BE2C (cell line): Measurements from ENCODE around the gene KCNG2.
"Not testable (repeated sequence)": the region's sequence is repeated elsewhere in the genome, so short reads cannot be mapped to it uniquely, and the experiment has no call there.

Source experiments
- DNase-seq: peaks from one replicate; pipeline ENCODE4 v3.0.0-alpha.2; 2020
- H3K27me3 ChIP-seq: fragments of 250-450 bp; sonication (Bioruptor Pico); 2 replicates; pipeline ENCODE4 v1.5.1; 2020; ENCODE audit warnings: mild to moderate bottlenecking
- H3K36me3 ChIP-seq: fragments of 250-450 bp; sonication (Bioruptor Pico); 2 replicates; pipeline ENCODE4 v1.5.1; 2020; ENCODE audit warnings: mild to moderate bottlenecking
- H3K4me1 ChIP-seq: fragments of 250-450 bp; sonication (Bioruptor Pico); 2 replicates; pipeline ENCODE4 v1.5.1; 2020
- H3K4me3 ChIP-seq: 2 replicates; pipeline ENCODE4 v1.5.1; 2011; ENCODE audit warnings: low read depth, low read length
- H3K9me3 ChIP-seq: fragments of 250-450 bp; sonication (Bioruptor Pico); 2 replicates; pipeline ENCODE4 v1.5.1; 2020
- TF ChIP-seq, protein P1 (sequence below): IDR thresholded peaks from 2 replicates; pipeline ENCODE4 v1.5.1; 2012; ENCODE audit warnings: mild to moderate bottlenecking, low read depth, low read length

The KCNG2 gene

DNA sequence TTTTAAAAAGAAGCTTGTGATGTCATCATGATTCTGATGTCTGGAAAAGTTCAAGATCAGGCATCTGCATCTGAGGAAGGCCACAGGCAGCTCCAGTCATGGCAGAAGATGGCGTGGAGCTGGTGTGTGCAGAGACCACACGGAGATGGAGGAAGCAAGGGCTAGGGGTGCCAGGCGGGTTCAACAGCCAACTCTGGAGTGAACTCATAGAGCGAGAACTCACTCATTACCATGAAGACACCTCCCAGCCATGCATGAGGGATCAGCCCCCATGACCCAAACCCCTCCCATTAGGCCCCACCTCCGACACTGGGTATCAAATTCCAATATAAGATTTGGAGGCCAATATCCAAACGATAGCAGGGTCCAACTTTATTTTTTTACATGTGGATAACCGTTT is 61.6 kb downstream of the KCNG2 start:
- no peak overlapping the region for H3K4me3 ChIP-seq
- no peaks in the 10 kb centered on the region for H3K27me3 ChIP-seq
- DNase-seq, result no peak
- no peaks in the 10 kb centered on the region for H3K9me3 ChIP-seq
- H3K36me3 ChIP-seq, result no peaks in the 10 kb centered on the region
- TF ChIP-seq, protein P1, sequence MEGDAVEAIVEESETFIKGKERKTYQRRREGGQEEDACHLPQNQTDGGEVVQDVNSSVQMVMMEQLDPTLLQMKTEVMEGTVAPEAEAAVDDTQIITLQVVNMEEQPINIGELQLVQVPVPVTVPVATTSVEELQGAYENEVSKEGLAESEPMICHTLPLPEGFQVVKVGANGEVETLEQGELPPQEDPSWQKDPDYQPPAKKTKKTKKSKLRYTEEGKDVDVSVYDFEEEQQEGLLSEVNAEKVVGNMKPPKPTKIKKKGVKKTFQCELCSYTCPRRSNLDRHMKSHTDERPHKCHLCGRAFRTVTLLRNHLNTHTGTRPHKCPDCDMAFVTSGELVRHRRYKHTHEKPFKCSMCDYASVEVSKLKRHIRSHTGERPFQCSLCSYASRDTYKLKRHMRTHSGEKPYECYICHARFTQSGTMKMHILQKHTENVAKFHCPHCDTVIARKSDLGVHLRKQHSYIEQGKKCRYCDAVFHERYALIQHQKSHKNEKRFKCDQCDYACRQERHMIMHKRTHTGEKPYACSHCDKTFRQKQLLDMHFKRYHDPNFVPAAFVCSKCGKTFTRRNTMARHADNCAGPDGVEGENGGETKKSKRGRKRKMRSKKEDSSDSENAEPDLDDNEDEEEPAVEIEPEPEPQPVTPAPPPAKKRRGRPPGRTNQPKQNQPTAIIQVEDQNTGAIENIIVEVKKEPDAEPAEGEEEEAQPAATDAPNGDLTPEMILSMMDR, result no peak
- no peaks in the 10 kb centered on the region for H3K4me1 ChIP-seq

DNA sequence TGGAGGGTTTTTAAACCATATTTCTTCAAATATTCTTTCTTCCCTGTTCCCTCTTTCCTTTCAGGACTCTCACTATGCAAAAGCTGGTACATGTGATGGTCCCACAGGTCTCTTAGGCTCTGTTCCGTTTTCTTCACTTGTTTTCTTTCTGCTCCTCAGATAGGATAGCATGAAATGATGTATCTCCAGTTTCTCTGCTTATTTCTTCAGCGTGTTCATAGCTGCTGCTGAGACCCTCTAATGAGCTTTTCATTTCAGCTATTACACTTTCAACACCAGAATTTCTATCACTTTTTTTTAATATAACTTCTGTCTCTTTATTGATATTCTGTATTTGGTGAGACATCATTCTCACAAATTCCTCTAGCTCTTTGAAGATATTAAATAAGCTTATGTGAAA is 63.9 kb downstream of the KCNG2 start:
- no peak for DNase-seq
- TF ChIP-seq, protein P1, result no peak
- Histone ChIP-seq H3K36me3 (no peaks in the 10 kb centered on the region), H3K4me3 (no peak overlapping the region), H3K27me3 (no peaks in the 10 kb centered on the region), H3K4me1 (no peaks in the 10 kb centered on the region), H3K9me3 (no peaks in the 10 kb centered on the region)

DNA sequence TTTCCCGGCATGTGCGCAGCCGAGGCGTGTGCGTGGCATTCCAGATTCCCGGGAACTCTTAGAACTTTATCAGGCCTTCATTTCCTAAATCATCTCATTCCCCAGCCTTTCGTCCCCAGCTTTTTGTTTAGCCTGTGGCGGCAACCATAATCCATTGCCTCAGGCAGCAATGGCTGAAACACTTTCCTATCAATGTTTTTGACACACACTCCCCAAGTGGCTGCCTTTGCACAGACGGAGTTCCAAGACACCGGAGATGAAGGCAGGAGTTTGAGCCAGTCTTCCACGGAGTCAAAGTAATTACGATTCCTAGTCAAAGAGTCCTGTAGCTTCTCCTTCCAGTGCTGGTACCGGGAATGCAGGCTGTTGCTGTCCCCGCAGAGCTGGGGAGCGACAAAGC is 64.8 kb downstream of the KCNG2 start:
- no peaks in the 10 kb centered on the region for H3K36me3 ChIP-seq
- DNase-seq, result no peak
- TF ChIP-seq, protein P1, result no peak
- H3K9me3 ChIP-seq, result no peaks in the 10 kb centered on the region
- H3K27me3 ChIP-seq, result no peaks in the 10 kb centered on the region
- H3K4me1 ChIP-seq, result no peaks in the 10 kb centered on the region
- no peak overlapping the region for H3K4me3 ChIP-seq

DNA sequence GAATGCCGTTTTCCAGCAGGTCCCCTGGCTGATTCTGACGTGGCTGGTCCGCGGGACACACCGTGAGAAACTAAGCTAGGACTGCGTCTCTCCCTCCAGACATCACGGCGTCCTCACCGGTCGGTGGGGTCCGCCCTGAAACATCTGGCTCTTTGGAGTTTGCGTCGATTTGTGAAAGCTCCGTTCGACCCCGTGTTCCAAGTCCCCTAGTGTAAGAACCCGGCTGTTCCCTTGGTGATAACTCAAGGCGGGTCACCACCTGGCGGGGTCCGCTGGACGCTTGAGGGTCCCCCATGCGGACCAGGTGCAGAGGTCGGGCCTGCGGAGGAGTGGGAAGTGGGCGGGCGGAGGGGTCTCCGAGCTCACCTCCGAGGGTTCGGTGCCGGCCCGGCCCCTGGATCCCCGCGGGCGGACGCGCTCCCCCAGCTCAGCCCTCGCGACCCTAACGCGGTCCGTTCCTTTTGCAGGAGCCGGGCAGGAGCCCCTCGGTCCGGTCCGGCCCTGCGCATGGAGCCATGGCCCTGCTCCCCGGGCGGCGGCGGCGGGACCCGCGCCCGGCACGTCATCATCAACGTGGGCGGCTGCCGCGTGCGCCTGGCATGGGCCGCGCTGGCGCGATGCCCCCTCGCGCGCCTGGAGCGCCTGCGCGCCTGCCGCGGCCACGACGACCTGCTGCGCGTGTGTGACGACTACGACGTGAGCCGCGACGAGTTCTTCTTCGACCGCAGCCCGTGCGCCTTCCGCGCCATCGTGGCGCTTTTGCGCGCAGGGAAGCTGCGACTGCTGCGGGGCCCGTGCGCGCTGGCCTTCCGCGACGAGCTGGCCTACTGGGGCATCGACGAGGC is 65.6 kb downstream of the KCNG2 start:
- DNase-seq, result no peak
- H3K9me3 ChIP-seq, result no peaks in the 10 kb centered on the region
- TF ChIP-seq, protein P1, result no peak

DNA sequence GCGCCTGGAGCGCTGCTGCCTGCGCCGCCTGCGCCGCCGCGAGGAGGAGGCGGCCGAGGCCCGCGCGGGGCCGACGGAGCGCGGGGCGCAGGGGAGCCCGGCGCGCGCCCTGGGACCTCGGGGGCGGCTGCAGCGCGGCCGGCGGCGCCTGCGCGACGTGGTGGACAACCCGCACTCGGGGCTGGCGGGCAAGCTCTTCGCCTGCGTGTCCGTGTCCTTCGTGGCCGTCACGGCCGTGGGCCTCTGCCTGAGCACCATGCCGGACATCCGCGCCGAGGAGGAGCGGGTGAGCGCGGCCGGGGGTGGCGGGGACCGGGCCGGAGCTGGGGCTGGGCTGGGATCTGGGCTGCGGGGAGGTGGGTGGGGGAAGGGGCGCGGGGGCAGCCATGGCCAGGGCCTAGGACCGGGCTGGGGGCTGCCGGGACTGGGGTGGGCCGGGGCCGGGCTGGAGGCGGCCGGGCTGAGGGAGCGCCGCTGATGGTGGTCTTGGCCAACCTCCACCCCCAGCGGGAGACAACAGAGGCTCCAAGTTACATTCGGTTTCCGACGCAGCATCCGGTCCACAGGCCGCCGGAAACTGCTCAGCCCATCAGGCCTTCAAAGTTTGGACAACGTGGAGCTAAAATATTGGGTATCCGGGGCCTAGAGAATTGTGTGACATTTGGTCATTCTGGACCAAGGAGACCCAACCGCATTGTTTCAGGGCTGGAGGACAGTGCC is 66.4 kb downstream of the KCNG2 start:
- TF ChIP-seq, protein P1, result no peak

More for the DNA sequence above, 65.6 kb downstream of the KCNG2 start:
- H3K4me3 ChIP-seq, result no peak overlapping the region
- H3K4me1 ChIP-seq, result no peaks in the 10 kb centered on the region
- H3K27me3 ChIP-seq, result no peaks in the 10 kb centered on the region
- no peaks in the 10 kb centered on the region for H3K36me3 ChIP-seq

DNA sequence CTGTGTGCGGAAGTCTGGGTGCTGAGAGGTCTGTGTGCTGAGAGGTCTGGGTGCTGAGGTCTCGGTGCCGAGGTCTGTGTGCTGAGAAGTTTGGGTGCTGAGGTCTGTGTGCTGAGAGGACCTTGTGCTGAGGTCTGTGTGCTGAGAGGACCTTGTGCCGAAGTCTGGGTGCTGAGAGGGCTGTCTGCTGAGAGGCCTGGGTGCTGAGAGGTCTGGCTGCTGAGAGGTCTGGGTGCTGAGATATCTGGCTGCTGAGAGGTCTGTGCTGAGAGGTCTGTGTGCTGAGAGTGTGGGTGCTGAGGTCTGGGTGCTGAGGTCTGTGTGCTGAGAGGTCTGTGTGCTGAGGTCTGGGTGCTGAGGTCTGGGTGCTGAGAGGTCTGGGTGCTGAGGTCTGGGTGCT is 67.2 kb downstream of the KCNG2 start:
- not testable (repeated sequence) for DNase-seq, H3K36me3 ChIP-seq, H3K4me1 ChIP-seq, H3K9me3 ChIP-seq, H3K4me3 ChIP-seq, H3K27me3 ChIP-seq

More for the DNA sequence above, 66.4 kb downstream of the KCNG2 start:
- DNase-seq, result no peak
- Histone ChIP-seq H3K36me3 (no peaks in the 10 kb centered on the region), H3K9me3 (no peaks in the 10 kb centered on the region), H3K4me3 (no peak overlapping the region), H3K4me1 (no peaks in the 10 kb centered on the region), H3K27me3 (no peaks in the 10 kb centered on the region)

DNA sequence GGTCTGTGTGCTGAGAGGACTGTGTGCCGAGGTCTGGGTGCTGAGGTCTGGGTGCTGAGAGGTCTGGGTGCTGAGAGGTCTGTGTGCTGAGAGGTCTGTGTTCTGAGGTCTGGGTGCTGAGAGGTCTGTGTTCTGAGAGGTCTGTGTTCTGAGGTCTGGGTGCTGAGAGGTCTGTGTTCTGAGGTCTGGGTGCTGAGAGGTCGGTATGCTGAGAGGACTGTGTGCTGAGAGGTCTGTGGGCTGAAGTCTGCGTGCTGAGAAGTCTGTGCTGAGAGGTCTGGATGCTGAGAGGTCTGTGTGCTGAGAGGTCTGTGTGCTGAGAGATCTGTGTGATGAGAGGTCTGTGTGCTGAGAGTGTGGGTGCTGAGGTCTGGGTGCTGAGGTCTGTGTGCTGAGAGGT is 68.2 kb downstream of the KCNG2 start:
- not testable (repeated sequence) for H3K9me3 ChIP-seq, DNase-seq, H3K36me3 ChIP-seq, H3K4me3 ChIP-seq, H3K4me1 ChIP-seq, H3K27me3 ChIP-seq
